NCI-H1417 treated with DMSO at 0.1 percent for 48 hours (cell line): Measurements from ENCODE around the gene GPATCH3.
"Not testable (repeated sequence)": the region's sequence is repeated elsewhere in the genome, so short reads cannot be mapped to it uniquely, and the experiment has no call there.

ENCODE experiments used
- DNase-seq: peaks from one replicate; lab custom pipeline; 2025; lab: John Stamatoyannopoulos, UW

Gene GPATCH3

DNA sequence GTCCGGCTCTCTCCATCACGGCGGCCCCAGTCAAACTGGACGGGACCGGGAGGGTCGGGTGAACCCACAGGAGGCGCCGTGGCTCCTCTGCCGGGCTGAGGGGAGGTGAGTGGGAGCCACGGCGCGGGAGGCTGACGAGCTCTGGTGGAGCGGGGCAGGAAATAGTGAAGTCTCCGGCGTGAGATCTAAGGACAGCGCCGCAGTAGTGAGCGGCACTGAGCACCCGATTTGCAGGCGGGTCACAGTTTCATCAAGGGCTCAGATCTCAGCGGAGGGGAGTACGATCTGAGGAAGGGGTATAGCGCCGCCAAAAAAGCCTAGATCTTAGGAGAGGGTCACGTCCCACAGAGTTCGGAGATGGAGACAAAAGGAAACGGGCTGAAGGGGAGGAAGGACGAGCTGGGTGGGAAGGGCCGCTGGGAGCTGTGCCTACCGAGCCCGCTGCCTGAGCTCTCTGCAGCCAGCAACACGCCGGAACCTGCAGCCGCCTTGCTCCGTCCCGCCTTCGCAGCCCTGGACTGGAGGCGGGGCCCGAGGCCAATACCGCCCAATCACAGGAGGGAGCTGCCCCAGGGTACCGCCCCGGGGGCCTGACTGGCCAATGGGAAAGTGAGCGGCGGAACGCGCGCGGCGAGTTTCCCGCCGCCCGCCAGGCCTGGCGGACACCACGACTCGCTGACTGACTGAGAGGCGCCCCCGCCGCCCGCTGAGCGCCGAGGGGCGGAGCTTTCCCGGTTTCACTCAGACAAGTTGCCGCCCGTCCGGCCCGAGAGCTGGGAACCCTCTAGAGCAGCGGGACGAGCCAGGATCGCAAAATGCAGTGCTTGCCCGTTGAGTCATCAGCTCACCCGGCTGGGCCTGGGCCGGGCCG is 35.4 kb downstream of the GPATCH3 start:
- peak; percentile 79 for DNase-seq

DNA sequence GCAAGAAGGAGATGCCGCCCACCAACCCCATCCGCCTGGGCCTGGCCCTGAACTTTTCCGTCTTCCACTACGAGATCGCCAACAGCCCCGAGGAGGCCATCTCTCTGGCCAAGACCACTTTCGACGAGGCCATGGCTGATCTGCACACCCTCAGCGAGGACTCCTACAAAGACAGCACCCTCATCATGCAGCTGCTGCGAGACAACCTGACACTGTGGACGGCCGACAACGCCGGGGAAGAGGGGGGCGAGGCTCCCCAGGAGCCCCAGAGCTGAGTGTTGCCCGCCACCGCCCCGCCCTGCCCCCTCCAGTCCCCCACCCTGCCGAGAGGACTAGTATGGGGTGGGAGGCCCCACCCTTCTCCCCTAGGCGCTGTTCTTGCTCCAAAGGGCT is 36.6 kb downstream of the GPATCH3 start:
- DNase-seq = no peak

DNA sequence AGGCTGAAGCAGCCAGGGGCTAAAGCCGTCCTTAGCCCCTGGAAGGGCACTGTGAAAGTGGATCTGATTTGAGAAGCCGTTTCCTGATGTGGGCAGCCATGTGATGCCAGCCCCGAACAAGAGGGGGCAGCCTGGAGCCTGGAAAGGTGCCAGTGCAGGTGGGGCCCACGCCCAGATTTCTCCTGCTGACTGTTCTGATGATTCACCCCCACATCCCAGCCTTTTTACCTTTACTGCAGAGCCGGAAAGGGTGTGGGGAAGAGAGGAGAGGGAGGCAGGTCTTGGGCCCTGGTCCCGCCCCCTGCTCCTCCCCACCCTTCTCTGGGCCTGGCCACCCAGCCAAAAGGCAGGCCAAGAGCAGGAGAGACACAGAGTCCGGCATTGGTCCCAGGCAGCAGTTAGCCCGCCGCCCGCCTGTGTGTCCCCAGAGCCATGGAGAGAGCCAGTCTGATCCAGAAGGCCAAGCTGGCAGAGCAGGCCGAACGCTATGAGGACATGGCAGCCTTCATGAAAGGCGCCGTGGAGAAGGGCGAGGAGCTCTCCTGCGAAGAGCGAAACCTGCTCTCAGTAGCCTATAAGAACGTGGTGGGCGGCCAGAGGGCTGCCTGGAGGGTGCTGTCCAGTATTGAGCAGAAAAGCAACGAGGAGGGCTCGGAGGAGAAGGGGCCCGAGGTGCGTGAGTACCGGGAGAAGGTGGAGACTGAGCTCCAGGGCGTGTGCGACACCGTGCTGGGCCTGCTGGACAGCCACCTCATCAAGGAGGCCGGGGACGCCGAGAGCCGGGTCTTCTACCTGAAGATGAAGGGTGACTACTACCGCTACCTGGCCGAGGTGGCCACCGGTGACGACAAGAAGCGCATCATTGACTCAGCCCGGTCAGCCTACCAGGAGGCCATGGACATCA is 37.2 kb downstream of the GPATCH3 start, which contains the start of gene SFN:
TSS of gene SFN (plus strand) at position 369 of the 904 bp plus-strand sequence. CDS start at position 433, 64 bp downstream.
- no peak for DNase-seq

DNA sequence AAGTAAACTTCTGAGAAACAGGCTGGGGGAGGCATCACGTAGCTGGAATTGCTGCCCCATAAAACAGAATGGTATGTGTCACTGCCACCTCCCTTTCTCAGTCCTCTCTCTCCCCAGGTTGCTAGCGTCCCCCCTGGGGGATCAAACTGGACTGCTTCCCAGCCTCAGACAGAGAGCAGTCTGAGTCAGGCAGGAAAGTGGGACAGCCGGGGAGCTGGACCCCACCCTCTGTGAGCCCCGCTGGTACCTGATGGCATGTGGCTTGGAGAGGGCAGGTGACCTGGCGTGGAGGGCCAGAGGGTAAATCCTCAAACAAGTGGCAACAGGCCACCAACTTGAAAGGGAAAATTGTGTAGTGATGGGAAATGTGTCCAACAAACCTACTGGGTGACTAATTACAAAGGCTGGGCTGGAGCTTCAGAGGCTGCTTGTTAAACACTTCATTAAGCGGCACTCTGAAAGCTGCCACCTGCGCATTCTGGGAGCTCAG is 38.3 kb downstream of the GPATCH3 start:
- DNase-seq = no peak

- no peak for DNase-seq
Measured at GRCh38 chr1:26861286-26861701, 39.0 kb downstream of the GPATCH3 start.

DNA sequence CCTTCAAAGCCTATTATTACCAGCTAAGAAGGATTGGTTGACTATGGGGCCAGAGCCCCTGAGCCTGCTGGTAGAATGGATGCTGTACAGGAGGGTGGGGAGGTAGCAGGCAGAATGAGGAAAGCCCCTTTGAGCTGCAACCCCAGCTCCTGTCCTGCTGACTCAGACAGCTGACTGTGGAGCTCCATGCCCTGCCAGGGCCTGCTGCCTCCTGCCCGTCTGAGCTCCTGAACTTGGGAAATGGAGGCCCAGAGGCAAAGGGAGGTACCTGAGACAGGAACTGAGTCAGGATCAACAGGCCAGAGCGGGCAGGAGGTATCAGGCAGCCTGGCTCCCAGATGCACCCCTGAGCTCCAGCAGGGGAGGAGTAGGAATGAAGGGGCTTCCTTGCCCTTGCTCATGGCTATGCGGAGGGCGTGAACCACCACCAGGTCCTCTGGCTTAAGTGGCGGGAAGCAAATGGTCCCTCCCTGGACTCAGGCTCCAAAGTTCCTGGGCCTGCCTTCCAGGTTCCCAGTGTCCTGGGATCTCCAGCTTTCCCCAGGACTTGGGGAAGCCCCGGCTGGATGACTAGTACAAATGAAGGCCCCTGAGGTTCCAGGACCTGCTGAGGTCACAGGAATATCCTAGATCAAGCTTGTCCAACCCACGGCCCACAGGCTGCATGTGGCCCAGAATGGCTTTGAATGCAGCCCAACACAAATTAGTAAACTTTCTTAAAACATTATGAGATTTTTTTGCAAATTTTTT is 41.2 kb downstream of the GPATCH3 start:
- no peak for DNase-seq

DNA sequence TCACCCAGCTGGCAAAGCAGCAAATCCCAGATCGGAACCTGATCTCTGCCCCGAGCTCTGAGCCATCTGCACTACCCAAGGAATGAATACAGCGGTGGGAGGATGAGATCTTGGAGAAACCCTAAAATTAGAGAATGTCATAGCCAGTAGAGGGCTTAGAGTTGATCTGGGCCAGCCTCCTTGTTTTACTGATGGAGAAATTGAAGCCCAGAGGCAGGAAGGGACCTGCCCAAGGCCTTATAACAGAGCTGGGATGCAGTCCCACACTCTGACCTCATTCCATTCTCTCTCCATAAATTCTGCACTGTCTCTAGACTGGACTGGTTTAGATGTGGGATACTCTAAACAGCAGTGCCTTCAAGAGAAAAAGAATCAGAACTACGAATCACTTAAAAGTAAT is 42.1 kb downstream of the GPATCH3 start:
- no peak for DNase-seq

GRCh38 chr1:26857473-26858060 is 42.7 kb downstream of the GPATCH3 start:
- DNase-seq = no peak

GRCh38 chr1:26856604-26857469 is 43.4 kb downstream of the GPATCH3 start:
- DNase-seq = no peak

- no peak for DNase-seq
Measured at GRCh38 chr1:26856181-26856580, 44.1 kb downstream of the GPATCH3 start.

DNA sequence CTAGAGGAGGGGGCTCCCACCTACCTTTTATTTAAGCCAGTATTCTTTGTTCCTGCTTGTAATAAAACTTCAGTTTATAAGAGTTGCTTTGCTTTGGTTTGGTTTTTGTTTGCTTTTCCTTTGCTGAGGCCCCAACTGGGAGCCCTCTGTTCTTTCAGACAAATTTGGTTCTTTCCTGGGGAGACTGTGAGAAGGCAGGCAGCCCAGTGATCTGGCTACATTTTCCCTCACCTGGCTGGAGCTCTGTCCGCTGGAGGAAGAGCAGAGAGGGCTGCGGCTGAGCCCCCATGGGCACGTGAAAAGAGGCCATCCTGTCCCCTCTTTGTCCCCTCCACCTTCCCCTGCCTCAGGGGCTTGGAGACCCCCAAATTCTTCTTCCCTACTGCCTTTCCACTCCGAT is 44.6 kb downstream of the GPATCH3 start:
- DNase-seq = no peak

DNA sequence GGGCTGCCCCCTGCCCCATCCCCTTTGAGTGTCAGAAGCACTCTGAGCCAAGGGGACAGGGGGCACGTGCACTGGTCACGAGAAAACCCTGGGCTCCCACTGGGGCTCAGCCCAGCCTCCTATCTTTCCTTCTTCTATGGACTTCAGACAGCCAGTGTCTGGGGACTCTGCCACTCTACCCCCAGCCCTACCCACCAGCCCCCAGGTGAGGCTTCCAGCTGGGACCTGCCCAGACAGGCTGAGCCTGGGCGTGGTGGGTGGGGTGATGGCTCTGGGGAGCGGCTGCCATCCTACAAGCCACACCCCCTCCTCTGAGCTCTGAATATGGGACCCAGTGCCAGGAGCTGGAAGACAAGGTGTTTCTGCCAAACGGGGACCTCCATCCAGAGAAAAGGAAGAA is 45.4 kb downstream of the GPATCH3 start:
- DNase-seq = no peak

DNA sequence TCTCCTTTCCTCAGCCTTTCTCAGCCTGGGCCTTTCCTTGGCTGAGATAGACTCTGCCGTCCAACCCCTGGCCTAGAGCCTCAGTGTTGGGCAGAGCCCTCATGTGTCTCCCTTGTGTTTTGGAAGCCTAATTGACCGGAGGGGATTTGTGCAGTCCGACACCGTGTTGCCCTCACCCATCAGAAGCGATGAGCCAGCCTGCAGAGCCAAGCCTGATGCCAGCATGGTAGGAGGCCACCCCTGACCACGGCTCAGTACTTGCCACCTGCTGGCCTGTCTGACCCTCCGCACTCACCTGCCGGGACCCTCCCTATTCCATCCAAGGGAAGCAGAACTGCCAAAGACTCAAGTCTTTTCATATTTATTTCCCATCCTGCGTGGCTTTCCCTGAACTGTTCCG is 46.7 kb downstream of the GPATCH3 start:
- no peak for DNase-seq

DNA sequence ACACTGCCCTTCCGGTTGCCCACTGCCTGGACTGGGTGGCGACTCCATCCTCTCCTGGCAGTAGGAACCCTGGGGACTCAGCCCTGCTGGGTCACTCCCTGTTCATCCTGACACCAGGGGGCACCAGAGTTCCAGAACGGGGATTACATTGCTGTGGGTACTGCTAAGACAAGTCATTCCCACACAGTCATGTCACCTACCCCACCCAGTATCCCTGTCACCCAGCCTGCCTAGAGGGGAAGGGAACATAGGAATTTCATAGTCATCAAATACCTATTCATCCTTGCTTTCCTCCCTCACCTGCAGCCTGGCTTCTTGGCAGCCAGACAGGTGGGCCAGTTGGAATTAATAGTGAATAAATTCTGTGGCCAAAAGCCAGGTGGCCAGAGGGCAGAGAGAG is 47.1 kb downstream of the GPATCH3 start:
- DNase-seq = no peak

DNA sequence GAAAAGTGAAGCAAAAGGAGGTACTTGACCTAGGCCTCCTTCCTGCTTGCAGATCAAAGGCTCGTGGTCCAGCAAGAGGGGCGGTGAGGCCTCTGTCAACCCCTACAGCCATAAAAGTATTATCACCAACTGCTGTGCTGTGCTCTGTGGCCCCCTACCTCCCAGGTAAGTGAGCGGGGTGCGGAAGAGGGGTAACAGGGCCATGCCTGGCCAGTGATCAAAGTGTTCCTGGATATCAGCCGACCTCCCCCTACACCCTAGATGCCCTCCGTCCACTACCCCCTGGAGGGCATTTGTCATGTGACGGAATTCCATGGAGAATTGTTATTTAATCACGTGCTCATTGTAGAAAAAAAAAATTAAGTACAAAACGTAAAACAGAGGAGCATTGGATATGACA is 47.6 kb downstream of the GPATCH3 start:
- DNase-seq = no peak

DNA sequence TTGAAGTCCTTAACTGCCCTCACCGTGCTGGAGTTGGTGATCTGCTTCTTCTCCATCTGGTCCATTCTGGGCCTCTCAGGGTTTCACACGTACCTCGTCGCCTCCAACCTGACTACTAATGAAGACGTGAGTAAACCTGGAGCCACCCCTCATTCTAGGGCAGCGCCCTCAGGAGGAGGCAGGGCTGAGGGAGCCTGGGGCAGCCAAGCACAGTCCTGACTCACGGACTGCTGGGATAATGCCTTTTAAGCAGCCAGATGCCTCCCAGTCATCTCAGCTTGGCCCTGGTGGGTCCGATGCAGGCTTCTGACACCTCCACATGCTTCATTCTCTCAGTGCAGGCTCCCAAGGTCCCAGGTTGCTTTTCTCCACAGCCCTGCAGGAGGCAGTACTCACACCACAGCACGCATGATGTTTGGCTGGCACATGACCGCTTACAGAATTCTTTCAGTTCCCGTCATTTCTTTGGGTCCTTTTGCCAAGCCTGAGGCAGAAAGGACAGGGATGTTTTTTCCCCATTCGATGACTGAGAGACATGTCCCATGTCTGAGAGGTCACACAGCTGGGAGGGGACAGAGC is 49.1 kb downstream of the GPATCH3 start:
- DNase-seq = no peak

- no peak for DNase-seq
Measured at GRCh38 chr1:26848941-26849774, 51.1 kb downstream of the GPATCH3 start.

GRCh38 chr1:26848499-26848898 is 51.8 kb downstream of the GPATCH3 start:
- DNase-seq = no peak

DNA sequence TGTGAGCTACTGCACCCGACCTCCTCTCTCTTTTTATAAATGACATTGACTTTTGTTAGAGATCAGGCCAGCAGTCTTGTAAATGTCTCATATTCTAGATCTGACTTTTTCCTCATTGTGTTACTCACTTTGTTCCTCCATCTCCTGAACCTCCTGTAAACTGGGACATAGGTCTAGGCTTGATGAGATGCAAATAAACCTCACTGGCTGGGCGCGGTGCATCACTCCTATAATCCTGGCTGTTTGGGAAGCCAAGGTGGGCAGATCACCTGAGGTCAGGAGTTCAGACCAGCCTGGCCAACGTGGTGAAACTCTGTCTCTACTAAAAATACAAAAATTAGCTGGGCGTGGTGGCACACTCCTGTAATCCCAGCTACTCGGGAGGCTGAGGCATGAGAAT is 52.4 kb downstream of the GPATCH3 start:
- not testable (repeated sequence) for DNase-seq
